ENCODE measurements around the gene MYO3B. TPM values are rescaled to one million over a fixed set of nuclear protein-coding genes. Genes with fewer than 3 reads are reported as not detected.

The MYO3B gene
- total RNA-seq, 1 donor from 2014 or later, result not detected

GRCh38 chr2:170241756-170242155 lies 63.8 kb downstream of the MYO3B start:
- Mint-ChIP-seq H3K36me3 (ENCODE audit: low read depth) (no peaks in the 10 kb centered on the region), H3K4me3 (no peak overlapping the region), H3K27ac (no peak overlapping the region), H3K4me1 (no peaks in the 10 kb centered on the region), H3K27me3 (peaks cover 12% of the 10 kb centered on the region), H3K9me3 (no peaks in the 10 kb centered on the region)
- CTCF ChIA-PET, result no interaction called here
- ATAC-seq (ENCODE audit: low read depth) (no peak), DNase-seq (no peak)
- POLR2A ChIA-PET, result no interaction called here
- intact Hi-C loops (cut with micrococcal nuclease), result no loop called here
- TF ChIP-seq CTCF (IDR thresholded peaks at IDR 0.05), result no peak

- Mint-ChIP-seq H3K4me3 (no peak overlapping the region), H3K27me3 (peaks cover 12% of the 10 kb centered on the region), H3K4me1 (no peaks in the 10 kb centered on the region), H3K27ac (no peak overlapping the region), H3K9me3 (no peaks in the 10 kb centered on the region), H3K36me3 (ENCODE audit: low read depth) (no peaks in the 10 kb centered on the region)
- no peak for TF ChIP-seq CTCF (IDR thresholded peaks at IDR 0.05)
- DNase-seq (no peak), ATAC-seq (ENCODE audit: low read depth) (no peak)
- intact Hi-C loops (cut with micrococcal nuclease), result no loop called here
- CTCF ChIA-PET, result no interaction called here
- POLR2A ChIA-PET, result no interaction called here
Measured at GRCh38 chr2:170243118-170243837, 65.3 kb downstream of the MYO3B start.

GRCh38 chr2:170243898-170244297 lies 66.0 kb downstream of the MYO3B start:
- no peak for DNase-seq
- TF ChIP-seq CTCF (IDR thresholded peaks at IDR 0.05), result no peak
- intact Hi-C loops (cut with micrococcal nuclease), result no loop called here
- Mint-ChIP-seq H3K27me3 (peaks cover 12% of the 10 kb centered on the region), H3K4me1 (no peaks in the 10 kb centered on the region), H3K4me3 (no peak overlapping the region), H3K27ac (no peak overlapping the region), H3K9me3 (no peaks in the 10 kb centered on the region), H3K36me3 (ENCODE audit: low read depth) (no peaks in the 10 kb centered on the region)
- no peak for ATAC-seq (ENCODE audit: low read depth)
- POLR2A ChIA-PET, result no interaction called here
- CTCF ChIA-PET, result no interaction called here

GRCh38 chr2:170244555-170244954 lies 66.6 kb downstream of the MYO3B start:
- Mint-ChIP-seq H3K9me3 (no peaks in the 10 kb centered on the region), H3K4me3 (no peak overlapping the region), H3K4me1 (no peaks in the 10 kb centered on the region), H3K27me3 (peaks cover 11% of the 10 kb centered on the region), H3K27ac (no peak overlapping the region), H3K36me3 (ENCODE audit: low read depth) (no peaks in the 10 kb centered on the region)
- DNase-seq (no peak), ATAC-seq (ENCODE audit: low read depth) (no peak)
- CTCF ChIA-PET, result no interaction called here
- intact Hi-C loops (cut with micrococcal nuclease), result no loop called here
- POLR2A ChIA-PET, result no interaction called here
- TF ChIP-seq CTCF (IDR thresholded peaks at IDR 0.05), result no peak

GRCh38 chr2:170245312-170245711 lies 67.4 kb downstream of the MYO3B start:
- POLR2A ChIA-PET, result no interaction called here
- intact Hi-C loops (cut with micrococcal nuclease), result no loop called here
- H3K27me3 Mint-ChIP-seq, result peaks cover 6% of the 10 kb centered on the region

More at GRCh38 chr2:170245312-170245711, 67.4 kb downstream of the MYO3B start:
- Mint-ChIP-seq H3K4me1 (no peaks in the 10 kb centered on the region), H3K27ac (no peak overlapping the region), H3K4me3 (no peak overlapping the region), H3K36me3 (ENCODE audit: low read depth) (no peaks in the 10 kb centered on the region), H3K9me3 (no peaks in the 10 kb centered on the region)
- CTCF ChIA-PET, result no interaction called here
- ATAC-seq (ENCODE audit: low read depth) (no peak), DNase-seq (no peak)
- no peak for TF ChIP-seq CTCF (IDR thresholded peaks at IDR 0.05)

Data from activated B cell treated with CpG ODN at 0.5 μM for 24 hours (primary cell).